Body of pancreas (tissue), 4 donors: ENCODE measurements around the gene RND2.

Source experiments
- POLR2A ChIP-seq, 3 donors: fragments of 450-650 bp; IDR thresholded peaks; one replicate each; pipeline ENCODE4 v1.6.1; 2016; ENCODE audit warnings: antibody characterized with exemption in 3 of 3, mild to moderate bottlenecking in 2 of 3
- TF ChIP-seq, protein P1 (sequence below), 7 experiments: fragments of 450-650 bp in 4 of 7; fragments of 200-600 bp in 3 of 7; sonication (generic) in 3 of 7; IDR thresholded peaks; one replicate each; pipeline ENCODE4 v1.5.1; 2016 to 2019; ENCODE audit warnings: antibody characterized with exemption in 7 of 7

- no peak for TF ChIP-seq POLR2A (IDR thresholded peaks at IDR 0.05)
- TF ChIP-seq, protein P1, sequence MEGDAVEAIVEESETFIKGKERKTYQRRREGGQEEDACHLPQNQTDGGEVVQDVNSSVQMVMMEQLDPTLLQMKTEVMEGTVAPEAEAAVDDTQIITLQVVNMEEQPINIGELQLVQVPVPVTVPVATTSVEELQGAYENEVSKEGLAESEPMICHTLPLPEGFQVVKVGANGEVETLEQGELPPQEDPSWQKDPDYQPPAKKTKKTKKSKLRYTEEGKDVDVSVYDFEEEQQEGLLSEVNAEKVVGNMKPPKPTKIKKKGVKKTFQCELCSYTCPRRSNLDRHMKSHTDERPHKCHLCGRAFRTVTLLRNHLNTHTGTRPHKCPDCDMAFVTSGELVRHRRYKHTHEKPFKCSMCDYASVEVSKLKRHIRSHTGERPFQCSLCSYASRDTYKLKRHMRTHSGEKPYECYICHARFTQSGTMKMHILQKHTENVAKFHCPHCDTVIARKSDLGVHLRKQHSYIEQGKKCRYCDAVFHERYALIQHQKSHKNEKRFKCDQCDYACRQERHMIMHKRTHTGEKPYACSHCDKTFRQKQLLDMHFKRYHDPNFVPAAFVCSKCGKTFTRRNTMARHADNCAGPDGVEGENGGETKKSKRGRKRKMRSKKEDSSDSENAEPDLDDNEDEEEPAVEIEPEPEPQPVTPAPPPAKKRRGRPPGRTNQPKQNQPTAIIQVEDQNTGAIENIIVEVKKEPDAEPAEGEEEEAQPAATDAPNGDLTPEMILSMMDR (IDR thresholded peaks at IDR 0.05) = no peak
Measured at GRCh38 chr17:43027091-43028032, 2.3 kb downstream of the RND2 start.
